Caco-2 (cell line): Measurements from ENCODE around the gene CAMK2D. TPM values are rescaled to one million over a fixed set of nuclear protein-coding genes. Genes with fewer than 3 reads are reported as not detected.

ENCODE experiments used
- BruUV-seq: library from RNA; stranded (reverse); fragments of 400-500 nt; replicated peaks from 2 replicates; lab custom pipeline; 2021; lab: Mats Ljungman, UMichigan
- CTCF ChIA-PET: fragments of 300-600 bp; sonication (Branson Sonifier 250); formaldehyde crosslinking; loops from one replicate; lab custom pipeline; 2022; ENCODE audit warnings: antibody characterized with exemption; lab: Charles Lee
- POLR2A ChIA-PET: fragments of 300-600 bp; sonication (Branson Sonifier 250); formaldehyde crosslinking; loops from one replicate; lab custom pipeline; 2022; ENCODE audit warnings: antibody characterized with exemption; lab: Charles Lee
- DNase-seq, 2 experiments: peaks; one replicate each; pipeline versions ENCODE4 v3.0.0 to v3.0.0-alpha.2; 2020 to 2022
- H3K27me3 ChIP-seq: replicated peaks from 2 replicates; pipeline ENCODE4 v1.6.0; 2011; ENCODE audit warnings: low read length; ENCODE audit not compliant: control insufficient read depth, insufficient read depth
- H3K36me3 ChIP-seq: 2 replicates; pipeline ENCODE4 v1.5.1; 2011; ENCODE audit warnings: low read length; ENCODE audit not compliant: control insufficient read depth, insufficient read depth
- H3K4me1 ChIP-seq: fragments of 250-450 bp; sonication (Bioruptor Pico); 2 replicates; pipeline ENCODE4 v1.5.1; 2020; ENCODE audit warnings: mild to moderate bottlenecking
- H3K4me3 ChIP-seq: 2 replicates; pipeline ENCODE4 v1.5.1; 2011; ENCODE audit warnings: low read depth, mild to moderate bottlenecking, control low read depth, low read length
- H3K9me3 ChIP-seq: fragments of 250-450 bp; sonication (Bioruptor Pico); 2 replicates; pipeline ENCODE4 v1.5.1; 2020; ENCODE audit warnings: mild to moderate bottlenecking, moderate library complexity
- H3K27ac Mint-ChIP-seq: one replicate; pipeline ENCODE4 v1.8.0; 2022; ENCODE audit warnings: mixed read lengths; ENCODE audit not compliant: unreplicated experiment
- H3K27me3 Mint-ChIP-seq: one replicate; pipeline ENCODE4 v1.8.0; 2022; ENCODE audit warnings: mixed read lengths; ENCODE audit not compliant: insufficient read depth, unreplicated experiment
- H3K36me3 Mint-ChIP-seq: one replicate; pipeline ENCODE4 v1.8.0; 2022; ENCODE audit warnings: mild to moderate bottlenecking, mixed read lengths; ENCODE audit not compliant: insufficient read depth, unreplicated experiment
- H3K4me1 Mint-ChIP-seq: one replicate; pipeline ENCODE4 v1.8.0; 2022; ENCODE audit warnings: low read depth, mixed read lengths; ENCODE audit not compliant: unreplicated experiment
- H3K4me3 Mint-ChIP-seq: one replicate; pipeline ENCODE4 v1.8.0; 2022; ENCODE audit warnings: mild to moderate bottlenecking, moderate library complexity, mixed read lengths; ENCODE audit not compliant: unreplicated experiment
- H3K9me3 Mint-ChIP-seq: one replicate; pipeline ENCODE4 v1.8.0; 2022; ENCODE audit warnings: mixed read lengths; ENCODE audit not compliant: unreplicated experiment
- CTCF ChIP-seq, 2 experiments: fragments of 200-600 bp in 1 of 2; IDR thresholded peaks; 1 replicate in 1 of 2; 2 replicates in 1 of 2; pipeline versions ENCODE4 v1.5.1 to v1.8.0; 2011 to 2022; ENCODE audit warnings: antibody characterized with exemption in 1 of 2, control low read depth in 1 of 2, inconsistent platforms in 1 of 2, low read depth in 1 of 2, low read length in 1 of 2, mild to moderate bottlenecking in 1 of 2, moderate library complexity in 1 of 2; ENCODE audit not compliant: insufficient read depth in 1 of 2, severe bottlenecking in 1 of 2, unreplicated experiment in 1 of 2
- intact Hi-C: fragments of 100-400 bp; cut with micrococcal nuclease; formaldehyde crosslinking; loops from one replicate; pipeline ENCODE4 v1.10.0; 2022; ENCODE audit not compliant: unreplicated experiment
- total RNA-seq: library from RNA; stranded (reverse); gene quantifications from 2 replicates; pipeline ENCODE4 v1.2.3, GENCODE V29; 2022

Gene CAMK2D
- total RNA-seq, 1 experiment from 2014 or later: 65.6 TPM

GRCh38 chr4:113478032-113478431 is 283.5 kb downstream of the CAMK2D start:
- POLR2A ChIA-PET: no interaction called here
- Histone ChIP-seq H3K36me3 (no peaks in the 10 kb centered on the region; the same call in 1 of the 2 replicates), H3K4me3 (no peak overlapping the region), H3K27me3 (no peaks in the 10 kb centered on the region), H3K4me1 (peaks cover 15% of the 10 kb centered on the region; the same call in 1 of the 2 replicates), H3K9me3 (peaks cover 10% of the 10 kb centered on the region)
- CTCF ChIA-PET: no interaction called here
- no TSS peak for BruUV-seq
- no peak for TF ChIP-seq CTCF (IDR thresholded peaks at IDR 0.05; ENCODE audit: insufficient read depth in 1 of 2, low read depth in 1 of 2, low read length in 1 of 2, severe bottlenecking in 1 of 2, unreplicated experiment in 1 of 2)
- intact Hi-C loops: no loop called here
- Mint-ChIP-seq H3K4me3 (no peak overlapping the region), H3K9me3 (no peaks in the 10 kb centered on the region), H3K27ac (no peak overlapping the region), H3K36me3 (peaks cover 17% of the 10 kb centered on the region), H3K4me1 (no peaks in the 10 kb centered on the region), H3K27me3 (no peaks in the 10 kb centered on the region)
- no peak for DNase-seq

- Histone ChIP-seq H3K27me3 (no peaks in the 10 kb centered on the region), H3K36me3 (no peaks in the 10 kb centered on the region; the same call in 1 of the 2 replicates), H3K4me1 (peaks cover 22% of the 10 kb centered on the region; the same call in 1 of the 2 replicates), H3K4me3 (no peak overlapping the region), H3K9me3 (peaks cover 10% of the 10 kb centered on the region)
- TF ChIP-seq CTCF (IDR thresholded peaks at IDR 0.05; ENCODE audit: insufficient read depth in 1 of 2, low read depth in 1 of 2, low read length in 1 of 2, severe bottlenecking in 1 of 2, unreplicated experiment in 1 of 2): no peak
- intact Hi-C loops: no loop called here
- Mint-ChIP-seq H3K4me3 (no peak overlapping the region), H3K27me3 (no peaks in the 10 kb centered on the region), H3K36me3 (peaks cover 12% of the 10 kb centered on the region), H3K4me1 (peaks cover 3% of the 10 kb centered on the region), H3K27ac (no peak overlapping the region), H3K9me3 (peaks cover 3% of the 10 kb centered on the region)
- no TSS peak for BruUV-seq
- ChIA-PET POLR2A (no interaction called here), CTCF (no interaction called here)
- DNase-seq: no peak
Measured at GRCh38 chr4:113476800-113477199, 284.7 kb downstream of the CAMK2D start.

GRCh38 chr4:113474017-113474416 is 287.5 kb downstream of the CAMK2D start:
- POLR2A ChIA-PET: no interaction called here
- H3K4me3 ChIP-seq: no peak overlapping the region
- peaks cover 25% of the 10 kb centered on the region for H3K4me1 Mint-ChIP-seq
- H3K9me3 ChIP-seq: peaks cover 10% of the 10 kb centered on the region
- H3K27me3 ChIP-seq: no peaks in the 10 kb centered on the region
- intact Hi-C loops: loop anchor here (5.0 kb wide), 1 partner anchor 72 kb away; no protein-coding TSS in a partner anchor
- no peak for DNase-seq
- peaks cover 23% of the 10 kb centered on the region for H3K9me3 Mint-ChIP-seq
- peaks cover 41% of the 10 kb centered on the region for H3K4me1 ChIP-seq
- no TSS peak for BruUV-seq
- H3K27me3 Mint-ChIP-seq: no peaks in the 10 kb centered on the region
- no peak overlapping the region for H3K4me3 Mint-ChIP-seq
- CTCF ChIA-PET: no interaction called here
- H3K36me3 Mint-ChIP-seq: peaks cover 28% of the 10 kb centered on the region
- no peak overlapping the region for H3K27ac Mint-ChIP-seq
- no peaks in the 10 kb centered on the region; the same call in 1 of the 2 replicates for H3K36me3 ChIP-seq
- no peak for TF ChIP-seq CTCF (IDR thresholded peaks at IDR 0.05; ENCODE audit: insufficient read depth in 1 of 2, low read depth in 1 of 2, low read length in 1 of 2, severe bottlenecking in 1 of 2, unreplicated experiment in 1 of 2)
